GM23338 (cell line): Measurements from ENCODE around the gene HPDL. TPM values are rescaled to one million over a fixed set of nuclear protein-coding genes. Genes with fewer than 3 reads are reported as not detected.
A peak's percentile ranks its signal among the peaks of the same experiment; 100 is the strongest.

Experiments used
- ATAC-seq: fragments of 200-7000 bp; cut with Tn5 transposase; 3 replicates; pipeline ENCODE4 v1.9.1; 2020
- DNase-seq: peaks from one replicate; pipeline ENCODE4 v3.0.0-alpha.2; 2015; ENCODE audit warnings: low spot score
- H2AFZ ChIP-seq: fragments of 200-600 bp; sonication (generic); 2 replicates; pipeline ENCODE4 v1.8.0; 2016; ENCODE audit warnings: antibody characterized with exemption, mild to moderate bottlenecking, moderate library complexity
- H3F3A ChIP-seq: fragments of 200-600 bp; sonication (generic); replicated peaks from 2 replicates; pipeline ENCODE4 v1.8.0; 2017; ENCODE audit warnings: antibody characterized with exemption, mixed run types, low read depth
- H3K27ac ChIP-seq: fragments of 200-600 bp; sonication (generic); 2 replicates; pipeline ENCODE4 v1.6.1; 2016; ENCODE audit warnings: low read depth
- H3K27me3 ChIP-seq: fragments of 200-600 bp; sonication (generic); 2 replicates; pipeline ENCODE4 v1.8.0; 2016; ENCODE audit warnings: mild to moderate bottlenecking, mixed run types, moderate library complexity; ENCODE audit not compliant: insufficient read depth
- H3K36me3 ChIP-seq: fragments of 200-600 bp; sonication (generic); 2 replicates; pipeline ENCODE4 v1.8.0; 2016; ENCODE audit warnings: mild to moderate bottlenecking; ENCODE audit not compliant: insufficient read depth
- H3K4me1 ChIP-seq: fragments of 200-600 bp; sonication (generic); 2 replicates; pipeline ENCODE4 v1.8.0; 2016; ENCODE audit warnings: mild to moderate bottlenecking, moderate library complexity; ENCODE audit not compliant: insufficient read depth
- H3K4me2 ChIP-seq: fragments of 200-600 bp; sonication (generic); 2 replicates; pipeline ENCODE4 v1.7.1; 2017; ENCODE audit warnings: mixed run types
- H3K4me3 ChIP-seq: fragments of 200-600 bp; sonication (generic); 2 replicates; pipeline ENCODE4 v1.6.1; 2016; ENCODE audit warnings: mixed run types
- H3K79me2 ChIP-seq: fragments of 200-600 bp; sonication (generic); replicated peaks from 2 replicates; pipeline ENCODE4 v1.8.0; 2017; ENCODE audit warnings: mild to moderate bottlenecking; ENCODE audit not compliant: insufficient read depth
- H3K9me2 ChIP-seq: fragments of 200-600 bp; sonication (generic); 2 replicates; pipeline ENCODE4 v1.8.0; 2017; ENCODE audit not compliant: insufficient read depth
- H4K20me1 ChIP-seq: fragments of 200-600 bp; sonication (generic); replicated peaks from 2 replicates; pipeline ENCODE4 v1.8.0; 2017; ENCODE audit warnings: mild to moderate bottlenecking; ENCODE audit not compliant: insufficient read depth
- H3K27ac Mint-ChIP-seq: 2 replicates; pipeline ENCODE4 v1.8.0; 2020; ENCODE audit warnings: inconsistent platforms, mild to moderate bottlenecking, moderate library complexity, mixed read lengths
- H3K27me3 Mint-ChIP-seq: 3 replicates; pipeline ENCODE4 v1.8.0; 2022; ENCODE audit warnings: low read depth, mild to moderate bottlenecking, moderate library complexity, mixed read lengths, inconsistent platforms; ENCODE audit not compliant: insufficient read depth, poor library complexity
- H3K36me3 Mint-ChIP-seq: 3 replicates; pipeline ENCODE4 v1.8.0; 2021; ENCODE audit warnings: low read depth, mild to moderate bottlenecking, inconsistent platforms, moderate library complexity, mixed read lengths
- H3K4me1 Mint-ChIP-seq: 3 replicates; pipeline ENCODE4 v1.8.0; 2020; ENCODE audit warnings: mild to moderate bottlenecking, inconsistent platforms, mixed read lengths
- H3K4me3 Mint-ChIP-seq: 3 replicates; pipeline ENCODE4 v1.8.0; 2021; ENCODE audit warnings: moderate library complexity, mild to moderate bottlenecking, inconsistent platforms, mixed read lengths
- H3K9me3 Mint-ChIP-seq: 3 replicates; pipeline ENCODE4 v1.8.0; 2020; ENCODE audit warnings: moderate library complexity, mild to moderate bottlenecking, inconsistent platforms, mixed read lengths
- CREB1 ChIP-seq: fragments of 250-450 bp; sonication (Bioruptor Pico); IDR thresholded peaks from 2 replicates; pipeline ENCODE4 v1.5.0; 2020; ENCODE audit warnings: low read depth, mild to moderate bottlenecking, moderate library complexity
- EZH2 ChIP-seq: fragments of 200-600 bp; sonication (generic); IDR thresholded peaks from one replicate; pipeline ENCODE4 v1.8.0; 2017; ENCODE audit warnings: antibody characterized with exemption, mild to moderate bottlenecking, low read depth; ENCODE audit not compliant: unreplicated experiment
- EZH2phosphoT487 ChIP-seq: fragments of 200-600 bp; sonication (generic); IDR thresholded peaks from one replicate; pipeline ENCODE4 v1.8.1; 2018; ENCODE audit warnings: antibody characterized with exemption; ENCODE audit not compliant: unreplicated experiment
- JUNB ChIP-seq: IDR thresholded peaks from one replicate; pipeline ENCODE4 v1.6.1; 2016; ENCODE audit warnings: antibody characterized with exemption; ENCODE audit not compliant: unreplicated experiment
- NANOG ChIP-seq: IDR thresholded peaks from 2 replicates; pipeline ENCODE4 v1.6.1; 2016; ENCODE audit warnings: antibody characterized with exemption, borderline replicate concordance
- POLR2AphosphoS5 ChIP-seq: IDR thresholded peaks from 2 replicates; pipeline ENCODE4 v1.6.1; 2016; ENCODE audit warnings: antibody characterized with exemption, low read depth
- REST ChIP-seq: IDR thresholded peaks from one replicate; pipeline ENCODE4 v1.6.1; 2018; ENCODE audit warnings: antibody characterized with exemption; ENCODE audit not compliant: unreplicated experiment
- STAT1 ChIP-seq: IDR thresholded peaks from one replicate; pipeline ENCODE4 v1.6.1; 2016; ENCODE audit warnings: antibody characterized with exemption; ENCODE audit not compliant: unreplicated experiment
- ZNF114 ChIP-seq: fragments of 250-450 bp; sonication (Bioruptor Pico); IDR thresholded peaks from 2 replicates; pipeline ENCODE4 v1.5.0; 2020; ENCODE audit warnings: mild to moderate bottlenecking, moderate library complexity
- ZNF331 ChIP-seq: fragments of 250-450 bp; sonication (Bioruptor Pico); IDR thresholded peaks from 2 replicates; pipeline ENCODE4 v1.5.0; 2020; ENCODE audit warnings: low read depth, mild to moderate bottlenecking, moderate library complexity
- ZNF462 ChIP-seq: fragments of 250-450 bp; sonication (Bioruptor Pico); IDR thresholded peaks from 2 replicates; pipeline ENCODE4 v1.5.0; 2020; ENCODE audit warnings: mild to moderate bottlenecking, moderate library complexity
- polyA plus RNA-seq: library from polyadenylated mRNA; unstranded; fragments of >200 nt; fragmentation: Nextera tagmentation; extraction: Ambion mirVana; gene quantifications from 2 replicates; pipeline ENCODE4 v1.2.1, GENCODE V29; 2016
- total RNA-seq: library from RNA; depleted of rRNA; stranded (reverse); fragments of >200 nt; shearing (Covaris generic); gene quantifications from 2 replicates; pipeline ENCODE4 v1.2.3, GENCODE V29; 2014
- TF ChIP-seq, protein P1 (sequence below): IDR thresholded peaks from 2 replicates; pipeline ENCODE4 v1.6.1; 2016; ENCODE audit warnings: antibody characterized with exemption
- TF ChIP-seq, protein P2 (sequence below), 2 experiments: fragments of 200-600 bp in 1 of 2; sonication (generic) in 1 of 2; conservative IDR thresholded peaks; 2 replicates each; pipeline versions ENCODE4 v1.5.1 to v1.6.1; 2016 to 2017; ENCODE audit warnings: antibody characterized with exemption in 2 of 2, low read depth in 2 of 2, mild to moderate bottlenecking in 2 of 2, moderate library complexity in 1 of 2

HPDL gene
- total and polyA plus RNA-seq, 2 experiments from 2014 or later, result 36.5 to 82.1 TPM

DNA sequence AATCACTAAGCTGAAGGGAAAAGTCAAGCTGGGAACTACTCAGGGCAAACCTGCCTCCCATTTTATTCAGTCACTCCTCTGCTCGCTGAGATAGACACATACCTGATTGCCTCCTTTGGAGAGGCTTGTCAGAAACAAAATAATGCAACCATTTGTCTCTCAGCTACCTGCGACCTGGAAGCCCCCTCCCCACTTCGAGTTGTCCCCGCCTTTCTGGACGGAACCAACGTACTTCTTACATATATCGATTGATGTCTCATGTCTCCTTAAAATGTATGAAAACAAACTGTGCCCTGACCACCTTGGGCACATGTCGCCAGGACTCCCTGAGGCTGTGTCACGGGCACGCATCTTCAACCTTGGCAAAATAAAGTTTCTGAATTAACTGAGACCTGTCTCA is 21.5 kb upstream of the HPDL start:
- no peak for ATAC-seq

More for the DNA sequence above, 21.5 kb upstream of the HPDL start:
- peaks cover 24% of the 10 kb centered on the region for H3K27me3 Mint-ChIP-seq
- H3K36me3 Mint-ChIP-seq, result no peaks in the 10 kb centered on the region
- DNase-seq, result no peak
- Histone ChIP-seq H3K36me3 (no peaks in the 10 kb centered on the region), H3K4me3 (no peak overlapping the region; the same call in 1 of the 2 replicates), H3K9me2 (no peaks in the 10 kb centered on the region; the same call in 1 of the 2 replicates), H3K27ac (no peak overlapping the region), H3K4me1 (peaks cover 42% of the 10 kb centered on the region), H3F3A (0 out of 2 replicates have a peak, but pooled peaks cover 5% of the 10 kb centered on the region), H4K20me1 (no peaks in the 10 kb centered on the region), H2AFZ (no peak overlapping the region), H3K4me2 (peak overlapping the region; percentile 81), H3K79me2 (no peaks in the 10 kb centered on the region), H3K27me3 (no peaks in the 10 kb centered on the region)
- peak overlapping the region; percentile 89 for H3K4me3 Mint-ChIP-seq
- H3K4me1 Mint-ChIP-seq, result peaks cover 47% of the 10 kb centered on the region
- peak overlapping the region; percentile 15; the same call in 1 of the 2 replicates for H3K27ac Mint-ChIP-seq
- no peaks in the 10 kb centered on the region; the same call in 2 of the 3 replicates for H3K9me3 Mint-ChIP-seq
- TF ChIP-seq ZNF114 (CRISPR knock-in tag), result no peak
- TF ChIP-seq POLR2AphosphoS5, result no peak
- no peak for TF ChIP-seq REST
- no peak for TF ChIP-seq ZNF331 (CRISPR knock-in tag)
- no peak for TF ChIP-seq EZH2
- TF ChIP-seq ZNF462 (CRISPR knock-in tag), result no peak
- TF ChIP-seq JUNB, result no peak
- TF ChIP-seq CREB1, result no peak
- no peak for TF ChIP-seq STAT1
- TF ChIP-seq, protein P1, sequence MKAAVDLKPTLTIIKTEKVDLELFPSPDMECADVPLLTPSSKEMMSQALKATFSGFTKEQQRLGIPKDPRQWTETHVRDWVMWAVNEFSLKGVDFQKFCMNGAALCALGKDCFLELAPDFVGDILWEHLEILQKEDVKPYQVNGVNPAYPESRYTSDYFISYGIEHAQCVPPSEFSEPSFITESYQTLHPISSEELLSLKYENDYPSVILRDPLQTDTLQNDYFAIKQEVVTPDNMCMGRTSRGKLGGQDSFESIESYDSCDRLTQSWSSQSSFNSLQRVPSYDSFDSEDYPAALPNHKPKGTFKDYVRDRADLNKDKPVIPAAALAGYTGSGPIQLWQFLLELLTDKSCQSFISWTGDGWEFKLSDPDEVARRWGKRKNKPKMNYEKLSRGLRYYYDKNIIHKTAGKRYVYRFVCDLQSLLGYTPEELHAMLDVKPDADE, result no peak
- TF ChIP-seq, protein P2, sequence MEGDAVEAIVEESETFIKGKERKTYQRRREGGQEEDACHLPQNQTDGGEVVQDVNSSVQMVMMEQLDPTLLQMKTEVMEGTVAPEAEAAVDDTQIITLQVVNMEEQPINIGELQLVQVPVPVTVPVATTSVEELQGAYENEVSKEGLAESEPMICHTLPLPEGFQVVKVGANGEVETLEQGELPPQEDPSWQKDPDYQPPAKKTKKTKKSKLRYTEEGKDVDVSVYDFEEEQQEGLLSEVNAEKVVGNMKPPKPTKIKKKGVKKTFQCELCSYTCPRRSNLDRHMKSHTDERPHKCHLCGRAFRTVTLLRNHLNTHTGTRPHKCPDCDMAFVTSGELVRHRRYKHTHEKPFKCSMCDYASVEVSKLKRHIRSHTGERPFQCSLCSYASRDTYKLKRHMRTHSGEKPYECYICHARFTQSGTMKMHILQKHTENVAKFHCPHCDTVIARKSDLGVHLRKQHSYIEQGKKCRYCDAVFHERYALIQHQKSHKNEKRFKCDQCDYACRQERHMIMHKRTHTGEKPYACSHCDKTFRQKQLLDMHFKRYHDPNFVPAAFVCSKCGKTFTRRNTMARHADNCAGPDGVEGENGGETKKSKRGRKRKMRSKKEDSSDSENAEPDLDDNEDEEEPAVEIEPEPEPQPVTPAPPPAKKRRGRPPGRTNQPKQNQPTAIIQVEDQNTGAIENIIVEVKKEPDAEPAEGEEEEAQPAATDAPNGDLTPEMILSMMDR (conservative IDR thresholded peaks at IDR 0.05; ENCODE audit: low read depth in 2 of 2), result no peak
- TF ChIP-seq EZH2phosphoT487, result no peak
- TF ChIP-seq NANOG, result no peak
